ENCODE data around the gene PLA2G6. TPM values are rescaled to one million over a fixed set of nuclear protein-coding genes. Genes with fewer than 3 reads are reported as not detected.

Gene PLA2G6
- total RNA-seq, 1 experiment from 2014 or later = 36.0 TPM

DNA sequence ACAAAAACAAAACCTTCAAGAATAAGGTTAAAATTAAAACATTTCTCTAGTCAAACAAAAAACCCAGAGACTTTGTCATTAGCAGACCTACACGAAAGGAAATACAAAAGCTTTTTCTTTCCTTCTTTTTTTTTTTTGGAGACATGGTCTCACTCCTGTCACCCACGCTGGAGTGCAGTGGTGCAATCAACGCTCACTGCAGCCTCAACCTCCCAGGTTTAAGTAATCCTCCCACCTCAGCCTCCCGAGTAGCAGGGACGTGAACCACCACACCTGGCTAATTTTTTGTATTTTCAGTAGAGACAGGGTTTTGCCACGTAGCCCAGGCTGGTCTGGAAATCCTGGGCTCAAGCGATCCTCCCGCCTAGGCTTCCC, 30.5 kb downstream of the PLA2G6 start:
- Histone ChIP-seq H3K27me3 (ENCODE audit: insufficient read depth, low read length) (no peaks in the 10 kb centered on the region), H3K9me3 (ENCODE audit: control insufficient read depth in 1 of 2, insufficient read depth in 1 of 2, low read depth in 1 of 2, low read length in 2 of 2) (no peaks in the 10 kb centered on the region), H3K27ac (ENCODE audit: low read depth, low read length) (no peak overlapping the region), H3K4me2 (ENCODE audit: low read length) (no peak overlapping the region), H2AFZ (ENCODE audit: low read depth, low read length, poor library complexity, severe bottlenecking) (no peak overlapping the region), H3K9me2 (ENCODE audit: insufficient read depth) (no peaks in the 10 kb centered on the region), H3K36me3 (ENCODE audit: control insufficient read depth in 1 of 2, insufficient read depth in 2 of 2, low read length in 2 of 2) (no peaks in the 10 kb centered on the region), H3K79me2 (ENCODE audit: insufficient read depth, low read length) (no peaks in the 10 kb centered on the region), H3K4me3 (replicated peaks in 1 of 2; ENCODE audit: low read depth in 1 of 2, low read length in 2 of 2) (no peak overlapping the region), H4K20me1 (ENCODE audit: insufficient read depth) (no peaks in the 10 kb centered on the region), H3K9ac (ENCODE audit: low read length) (no peak overlapping the region), H3K4me1 (ENCODE audit: control insufficient read depth in 1 of 2, insufficient read depth in 2 of 2, low read length in 2 of 2) (peaks cover 21 to 23% of the 10 kb centered on the region in 2 experiments)
- DNase-seq (ENCODE audit: low read depth, low spot score) (no peak), ATAC-seq (no peak)
- no TSS peak for BruUV-seq (replicated peaks)
- CTCF ChIA-PET = no interaction called here
- POLR2A ChIA-PET = no interaction called here
- TF ChIP-seq, protein P1, sequence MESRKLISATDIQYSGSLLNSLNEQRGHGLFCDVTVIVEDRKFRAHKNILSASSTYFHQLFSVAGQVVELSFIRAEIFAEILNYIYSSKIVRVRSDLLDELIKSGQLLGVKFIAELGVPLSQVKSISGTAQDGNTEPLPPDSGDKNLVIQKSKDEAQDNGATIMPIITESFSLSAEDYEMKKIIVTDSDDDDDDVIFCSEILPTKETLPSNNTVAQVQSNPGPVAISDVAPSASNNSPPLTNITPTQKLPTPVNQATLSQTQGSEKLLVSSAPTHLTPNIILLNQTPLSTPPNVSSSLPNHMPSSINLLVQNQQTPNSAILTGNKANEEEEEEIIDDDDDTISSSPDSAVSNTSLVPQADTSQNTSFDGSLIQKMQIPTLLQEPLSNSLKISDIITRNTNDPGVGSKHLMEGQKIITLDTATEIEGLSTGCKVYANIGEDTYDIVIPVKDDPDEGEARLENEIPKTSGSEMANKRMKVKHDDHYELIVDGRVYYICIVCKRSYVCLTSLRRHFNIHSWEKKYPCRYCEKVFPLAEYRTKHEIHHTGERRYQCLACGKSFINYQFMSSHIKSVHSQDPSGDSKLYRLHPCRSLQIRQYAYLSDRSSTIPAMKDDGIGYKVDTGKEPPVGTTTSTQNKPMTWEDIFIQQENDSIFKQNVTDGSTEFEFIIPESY (IDR thresholded peaks at IDR 0.05; ENCODE audit: extremely low read depth, insufficient replicate concordance, low read length) = no peak
- TF ChIP-seq SRF (IDR thresholded peaks at IDR 0.05; ENCODE audit: low read depth) (no peak), TCF7L2 (IDR thresholded peaks at IDR 0.05; ENCODE audit: borderline replicate concordance, extremely low read depth, insufficient read depth, insufficient read length) (no peak), CEBPB (IDR thresholded peaks at IDR 0.05; ENCODE audit: low read depth) (no peak), YY1 (IDR thresholded peaks at IDR 0.05; ENCODE audit: extremely low read depth, insufficient replicate concordance, low read depth, low read length) (no peak), EZH2 (IDR thresholded peaks at IDR 0.05) (no peak), CBX3 (IDR thresholded peaks at IDR 0.05; ENCODE audit: low read depth) (no peak), POLR2AphosphoS5 (IDR thresholded peaks at IDR 0.05; ENCODE audit: low read depth, low read length) (no peak), ELF1 (IDR thresholded peaks at IDR 0.05; ENCODE audit: borderline replicate concordance, low read depth) (no peak), SIN3A (IDR thresholded peaks at IDR 0.05; ENCODE audit: low read depth) (no peak), SP1 (IDR thresholded peaks at IDR 0.05; ENCODE audit: low read depth) (no peak), EGR1 (IDR thresholded peaks at IDR 0.05; ENCODE audit: low read depth) (no peak), RAD21 (IDR thresholded peaks at IDR 0.05; ENCODE audit: low read depth) (no peak)
- TF ChIP-seq, protein P2, sequence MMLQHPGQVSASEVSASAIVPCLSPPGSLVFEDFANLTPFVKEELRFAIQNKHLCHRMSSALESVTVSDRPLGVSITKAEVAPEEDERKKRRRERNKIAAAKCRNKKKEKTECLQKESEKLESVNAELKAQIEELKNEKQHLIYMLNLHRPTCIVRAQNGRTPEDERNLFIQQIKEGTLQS (IDR thresholded peaks at IDR 0.05) = no peak
- TF ChIP-seq, protein P3, sequence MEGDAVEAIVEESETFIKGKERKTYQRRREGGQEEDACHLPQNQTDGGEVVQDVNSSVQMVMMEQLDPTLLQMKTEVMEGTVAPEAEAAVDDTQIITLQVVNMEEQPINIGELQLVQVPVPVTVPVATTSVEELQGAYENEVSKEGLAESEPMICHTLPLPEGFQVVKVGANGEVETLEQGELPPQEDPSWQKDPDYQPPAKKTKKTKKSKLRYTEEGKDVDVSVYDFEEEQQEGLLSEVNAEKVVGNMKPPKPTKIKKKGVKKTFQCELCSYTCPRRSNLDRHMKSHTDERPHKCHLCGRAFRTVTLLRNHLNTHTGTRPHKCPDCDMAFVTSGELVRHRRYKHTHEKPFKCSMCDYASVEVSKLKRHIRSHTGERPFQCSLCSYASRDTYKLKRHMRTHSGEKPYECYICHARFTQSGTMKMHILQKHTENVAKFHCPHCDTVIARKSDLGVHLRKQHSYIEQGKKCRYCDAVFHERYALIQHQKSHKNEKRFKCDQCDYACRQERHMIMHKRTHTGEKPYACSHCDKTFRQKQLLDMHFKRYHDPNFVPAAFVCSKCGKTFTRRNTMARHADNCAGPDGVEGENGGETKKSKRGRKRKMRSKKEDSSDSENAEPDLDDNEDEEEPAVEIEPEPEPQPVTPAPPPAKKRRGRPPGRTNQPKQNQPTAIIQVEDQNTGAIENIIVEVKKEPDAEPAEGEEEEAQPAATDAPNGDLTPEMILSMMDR (IDR thresholded peaks at IDR 0.05 in 2 of 3, conservative IDR thresholded peaks at IDR 0.05 in 1 of 3; ENCODE audit: borderline replicate concordance in 1 of 3, insufficient read depth in 1 of 3, low read depth in 2 of 3, low read length in 2 of 3) = no peak
- RAD21 ChIA-PET (ENCODE audit: low non-redundant PET in 1 of 2, low total read pairs in 2 of 2, uncharacterized antibody in 2 of 2, unreplicated experiment in 2 of 2) = no interaction called here
- intact Hi-C loops (cut with micrococcal nuclease) = no loop called here
